Loucy (cell line): ENCODE measurements around the gene KLHL21.

Experiments
- H2AFZ ChIP-seq: fragments of 200-600 bp; sonication (generic); 2 replicates; pipeline ENCODE4 v1.6.0; 2016; ENCODE audit warnings: antibody characterized with exemption, mild to moderate bottlenecking, low read length, moderate library complexity
- H3F3A ChIP-seq: fragments of 200-600 bp; 2 replicates; pipeline ENCODE4 v1.6.0; 2016; ENCODE audit warnings: antibody characterized with exemption, low read depth, mild to moderate bottlenecking
- H3K27me3 ChIP-seq: fragments of 200-600 bp; sonication (generic); 2 replicates; pipeline ENCODE4 v1.6.1; 2014; ENCODE audit warnings: low read length, mild to moderate bottlenecking; ENCODE audit not compliant: insufficient read depth, poor library complexity, severe bottlenecking
- H3K36me3 ChIP-seq: fragments of 200-600 bp; sonication (generic); 2 replicates; pipeline ENCODE4 v1.6.1; 2016; ENCODE audit warnings: low read length; ENCODE audit not compliant: insufficient read depth
- H3K4me1 ChIP-seq: fragments of 200-600 bp; sonication (generic); 2 replicates; pipeline ENCODE4 v1.5.1; 2014; ENCODE audit warnings: low read length, mild to moderate bottlenecking; ENCODE audit not compliant: insufficient read depth, poor library complexity, severe bottlenecking
- H3K4me2 ChIP-seq: fragments of 200-600 bp; sonication (generic); 2 replicates; pipeline ENCODE4 v1.6.0; 2014; ENCODE audit warnings: antibody characterized with exemption, low read length, low read depth, mild to moderate bottlenecking; ENCODE audit not compliant: poor library complexity, severe bottlenecking
- H3K4me3 ChIP-seq: fragments of 200-600 bp; sonication (generic); 2 replicates; pipeline ENCODE4 v1.5.1; 2014; ENCODE audit warnings: low read length, mild to moderate bottlenecking, mixed read lengths; ENCODE audit not compliant: poor library complexity, severe bottlenecking
- H3K79me2 ChIP-seq: fragments of 200-600 bp; sonication (generic); 2 replicates; pipeline ENCODE4 v1.6.1; 2014; ENCODE audit warnings: low read length; ENCODE audit not compliant: insufficient read depth
- H3K9ac ChIP-seq: fragments of 200-600 bp; sonication (generic); 2 replicates; pipeline ENCODE4 v1.6.0; 2014; ENCODE audit warnings: mild to moderate bottlenecking, low read depth, low read length, moderate library complexity; ENCODE audit not compliant: poor library complexity, severe bottlenecking
- H3K9me2 ChIP-seq: fragments of 200-600 bp; sonication (generic); replicated peaks from 2 replicates; pipeline ENCODE4 v1.6.1; 2016; ENCODE audit warnings: low read depth, low read length, mixed read lengths
- H3K9me3 ChIP-seq: fragments of 200-600 bp; sonication (generic); 2 replicates; pipeline ENCODE4 v1.6.1; 2014; ENCODE audit warnings: mild to moderate bottlenecking, antibody characterized with exemption, low read length, low read depth; ENCODE audit not compliant: insufficient read depth
- H4K20me1 ChIP-seq: fragments of 200-600 bp; sonication (generic); 2 replicates; pipeline ENCODE4 v1.6.0; 2014; ENCODE audit warnings: antibody characterized with exemption, low read length, mild to moderate bottlenecking; ENCODE audit not compliant: insufficient read depth, poor library complexity, severe bottlenecking
- CTCF ChIP-seq: fragments of 200-600 bp; sonication (generic); conservative IDR thresholded peaks from 2 replicates; pipeline ENCODE4 v1.5.1; 2014; ENCODE audit warnings: mild to moderate bottlenecking, antibody characterized with exemption, low read length
- EZH2phosphoT487 ChIP-seq: fragments of 200-600 bp; IDR thresholded peaks from 2 replicates; pipeline ENCODE4 v1.6.1; 2018; ENCODE audit warnings: antibody characterized with exemption, mild to moderate bottlenecking, moderate library complexity, borderline replicate concordance

The KLHL21 gene

DNA sequence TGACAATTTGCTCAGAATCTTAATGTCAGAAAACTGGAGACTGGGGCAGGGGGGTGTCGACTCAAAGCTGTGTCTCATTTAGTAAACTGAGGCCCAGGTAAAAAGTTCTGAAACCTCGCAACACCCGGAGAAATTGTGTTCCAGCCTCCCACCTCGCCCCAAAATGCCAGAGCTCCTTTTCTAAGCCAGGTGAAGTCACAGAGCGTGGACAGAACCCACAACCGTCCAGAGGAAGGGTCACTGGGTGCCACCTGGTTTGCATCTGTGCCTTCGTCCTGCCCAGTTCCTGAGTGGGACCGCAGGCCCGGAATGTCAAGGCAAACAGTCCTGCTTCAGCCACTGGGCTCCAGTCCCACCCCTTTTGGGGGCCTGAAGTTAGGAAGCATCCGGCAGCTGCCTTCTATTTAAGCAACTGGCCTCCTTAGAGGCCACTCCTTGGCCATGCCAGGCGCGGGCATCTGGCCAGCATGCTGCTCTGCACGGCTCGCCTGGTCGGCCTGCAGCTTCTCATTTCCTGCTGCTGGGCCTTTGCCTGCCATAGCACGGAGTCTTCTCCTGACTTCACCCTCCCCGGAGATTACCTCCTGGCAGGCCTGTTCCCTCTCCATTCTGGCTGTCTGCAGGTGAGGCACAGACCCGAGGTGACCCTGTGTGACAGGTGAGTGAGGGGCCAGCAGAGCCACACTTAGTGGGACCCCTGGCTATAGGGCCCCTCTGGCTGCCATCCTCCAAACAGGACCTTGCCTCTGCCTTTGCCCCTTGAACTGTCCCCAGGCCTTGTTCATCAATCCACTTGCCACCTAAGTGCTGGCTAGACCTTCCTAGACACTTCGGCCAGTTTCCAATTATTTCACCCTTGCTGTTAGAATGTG lies 47.5 kb downstream of the KLHL21 start, which contains the start of gene TAS1R1:
Gene TAS1R1 (plus strand): TSS at position 401 of the 872 bp plus-strand sequence. CDS start 67 bp downstream, at position 468.
- Histone ChIP-seq H3F3A (no peaks in the 10 kb centered on the region), H3K36me3 (peaks cover 3% of the 10 kb centered on the region; the same call in 1 of the 2 replicates), H3K9ac (peak within 1 kb of the TSS; percentile 95), H3K4me1 (peaks cover 15% of the 10 kb centered on the region), H4K20me1 (peaks cover 12% of the 10 kb centered on the region), H3K4me3 (peak within 1 kb of the TSS; percentile 100), H2AFZ (peak within 1 kb of the TSS; percentile 90), H3K4me2 (peak within 1 kb of the TSS; percentile 88), H3K27me3 (peaks cover 5% of the 10 kb centered on the region), H3K9me3 (no peaks in the 10 kb centered on the region), H3K79me2 (peaks cover 34% of the 10 kb centered on the region), H3K9me2 (no peaks in the 10 kb centered on the region)
- no peak for TF ChIP-seq CTCF
- TF ChIP-seq EZH2phosphoT487, result no peak

DNA sequence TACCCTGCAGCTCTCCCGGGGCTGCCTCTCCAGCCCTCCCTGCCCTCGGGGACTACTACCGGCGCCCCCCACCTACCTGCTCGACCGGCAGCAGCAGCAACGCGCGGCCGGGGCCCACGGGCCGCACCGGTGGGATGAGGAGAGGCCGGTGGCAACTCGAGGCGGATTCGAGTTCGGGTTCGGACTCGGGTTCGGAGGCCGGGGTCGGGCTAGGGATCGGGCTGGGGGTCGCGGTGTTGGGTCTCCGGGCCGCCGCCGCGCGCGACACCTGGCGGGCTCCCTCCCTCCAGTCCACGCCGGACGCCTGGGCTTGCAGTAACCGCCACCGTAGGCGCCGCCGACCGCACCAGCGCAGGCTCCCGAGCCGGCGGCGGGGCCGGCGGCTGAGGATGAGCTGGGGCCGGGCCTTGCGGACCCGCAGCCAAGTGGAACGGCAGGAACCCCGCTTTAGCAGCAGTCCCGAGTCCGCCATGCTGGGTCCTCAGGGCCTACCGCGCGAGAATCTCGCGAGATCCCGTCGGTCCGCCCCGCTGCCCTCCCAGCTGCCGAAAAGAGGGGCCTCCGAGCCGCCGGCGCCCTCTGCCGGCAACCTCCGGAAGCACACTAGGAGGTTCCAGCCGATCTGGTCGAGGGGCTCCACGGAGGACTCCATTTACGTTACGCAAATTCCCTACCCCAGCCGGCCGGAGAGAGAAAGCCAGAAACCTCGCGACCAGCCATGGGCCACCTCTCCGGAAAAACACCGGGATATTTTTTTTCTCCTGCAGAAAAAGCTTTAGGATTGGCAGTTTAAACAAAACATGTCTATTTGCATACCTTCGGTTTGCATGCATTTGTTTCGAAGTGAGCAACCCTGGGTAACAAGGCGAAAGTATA lies 48.4 kb downstream of the KLHL21 start, which contains the start of gene NOL9:
Gene NOL9 (minus strand): TSS at position 483 of the 876 bp plus-strand sequence. CDS start 11 bp downstream, at position 472.
- H3K27me3 ChIP-seq, result peaks cover 5% of the 10 kb centered on the region
- no peaks in the 10 kb centered on the region for H3F3A ChIP-seq
- H3K36me3 ChIP-seq, result peaks cover 12% of the 10 kb centered on the region; the same call in 1 of the 2 replicates
- H4K20me1 ChIP-seq, result peaks cover 12% of the 10 kb centered on the region
- no peaks in the 10 kb centered on the region for H3K9me3 ChIP-seq
- peaks cover 15% of the 10 kb centered on the region for H3K4me1 ChIP-seq
- H3K4me2 ChIP-seq, result peak within 1 kb of the TSS; percentile 88
- peak within 1 kb of the TSS; percentile 90 for H2AFZ ChIP-seq
- peak within 1 kb of the TSS; percentile 100 for H3K4me3 ChIP-seq
- no peaks in the 10 kb centered on the region for H3K9me2 ChIP-seq
- TF ChIP-seq EZH2phosphoT487, result no peak
- TF ChIP-seq CTCF, result peak; percentile 77
- peaks cover 34% of the 10 kb centered on the region for H3K79me2 ChIP-seq
- peak within 1 kb of the TSS; percentile 95 for H3K9ac ChIP-seq

DNA sequence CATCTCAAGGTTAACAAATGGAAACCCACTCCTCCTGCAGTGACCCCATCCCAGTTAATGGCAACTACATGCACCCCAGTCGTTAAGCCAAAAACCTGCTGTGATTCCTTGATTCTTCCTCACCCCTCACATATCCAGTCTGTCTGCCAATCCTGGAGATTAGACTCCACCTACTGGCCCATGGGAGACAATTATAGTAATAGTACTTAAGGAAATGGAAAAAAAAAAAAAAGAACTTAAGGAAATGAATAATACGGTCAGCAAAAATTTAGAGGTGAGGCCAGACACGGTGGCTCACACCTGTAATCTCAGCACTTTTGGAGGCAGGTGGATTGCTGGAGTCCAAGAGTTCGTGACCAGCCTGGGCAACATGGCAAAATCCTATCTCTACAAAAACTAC lies 55.4 kb downstream of the KLHL21 start:
- Histone ChIP-seq H3K36me3 (peaks cover 55% of the 10 kb centered on the region), H3F3A (no peaks in the 10 kb centered on the region), H3K27me3 (no peaks in the 10 kb centered on the region), H4K20me1 (no peaks in the 10 kb centered on the region), H3K4me3 (no peak overlapping the region), H2AFZ (no peak overlapping the region), H3K4me2 (no peak overlapping the region), H3K9me2 (no peaks in the 10 kb centered on the region), H3K9me3 (no peaks in the 10 kb centered on the region), H3K79me2 (peaks cover 15% of the 10 kb centered on the region; the same call in 1 of the 2 replicates), H3K4me1 (no peaks in the 10 kb centered on the region), H3K9ac (no peak overlapping the region)
- no peak for TF ChIP-seq EZH2phosphoT487
- TF ChIP-seq CTCF, result no peak
